Progenitor cell of endocrine pancreas (in vitro differentiated cells): ENCODE measurements around the gene GUCA1C. TPM values are rescaled to one million over a fixed set of nuclear protein-coding genes. Genes with fewer than 3 reads are reported as not detected.

Experiments used
- DNase-seq: peaks from one replicate; pipeline ENCODE4 v3.0.0; 2021; ENCODE audit warnings: low spot score; ENCODE audit not compliant: unreplicated experiment
- H3K27ac Mint-ChIP-seq: 2 replicates; pipeline ENCODE4 v1.8.0; 2021; ENCODE audit warnings: mild to moderate bottlenecking, moderate library complexity, mixed read lengths
- H3K27me3 Mint-ChIP-seq: 2 replicates; pipeline ENCODE4 v1.8.0; 2021; ENCODE audit warnings: mixed read lengths
- H3K36me3 Mint-ChIP-seq: 2 replicates; pipeline ENCODE4 v1.8.0; 2022; ENCODE audit warnings: mixed read lengths; ENCODE audit not compliant: insufficient read depth
- H3K4me1 Mint-ChIP-seq: 2 replicates; pipeline ENCODE4 v1.8.0; 2021; ENCODE audit warnings: low read depth, mixed read lengths
- H3K4me3 Mint-ChIP-seq: 2 replicates; pipeline ENCODE4 v1.8.0; 2021; ENCODE audit warnings: low read depth, mild to moderate bottlenecking, moderate library complexity, mixed read lengths
- H3K9me3 Mint-ChIP-seq: 2 replicates; pipeline ENCODE4 v1.8.0; 2021; ENCODE audit warnings: low read depth, mixed read lengths
- CTCF ChIP-seq: fragments of 200-600 bp; sonication (generic); IDR thresholded peaks from one replicate; pipeline ENCODE4 v1.5.0; 2021; ENCODE audit warnings: antibody characterized with exemption, mild to moderate bottlenecking; ENCODE audit not compliant: unreplicated experiment
- total RNA-seq: library from RNA; stranded (reverse); gene quantifications from 2 replicates; pipeline ENCODE4 v1.2.1, GENCODE V29; 2021

The GUCA1C gene
- total RNA-seq, 1 donor from 2014 or later = not detected

- no peaks in the 10 kb centered on the region for H3K36me3 Mint-ChIP-seq
Measured at GRCh38 chr3:108909799-108910198, 43.9 kb downstream of the GUCA1C start.

GRCh38 chr3:108907194-108907593 is 46.5 kb downstream of the GUCA1C start:
- Mint-ChIP-seq H3K4me3 (no peak overlapping the region), H3K36me3 (no peaks in the 10 kb centered on the region), H3K4me1 (peaks cover 8% of the 10 kb centered on the region), H3K9me3 (no peaks in the 10 kb centered on the region), H3K27ac (no peak overlapping the region), H3K27me3 (peaks cover 4% of the 10 kb centered on the region)
- no peak for DNase-seq
- TF ChIP-seq CTCF = no peak

More at GRCh38 chr3:108909799-108910198, 43.9 kb downstream of the GUCA1C start:
- Mint-ChIP-seq H3K4me1 (peaks cover 8% of the 10 kb centered on the region), H3K4me3 (no peak overlapping the region), H3K27ac (no peak overlapping the region), H3K27me3 (peaks cover 6% of the 10 kb centered on the region), H3K9me3 (no peaks in the 10 kb centered on the region)
- DNase-seq = no peak
- no peak for TF ChIP-seq CTCF

GRCh38 chr3:108899530-108899929 is 54.1 kb downstream of the GUCA1C start:
- H3K4me3 Mint-ChIP-seq = no peak overlapping the region
- TF ChIP-seq CTCF = no peak
- no peak for DNase-seq
- no peaks in the 10 kb centered on the region for H3K36me3 Mint-ChIP-seq
- no peaks in the 10 kb centered on the region for H3K4me1 Mint-ChIP-seq
- no peaks in the 10 kb centered on the region for H3K9me3 Mint-ChIP-seq
- no peaks in the 10 kb centered on the region for H3K27me3 Mint-ChIP-seq
- no peak overlapping the region for H3K27ac Mint-ChIP-seq

- no peak for TF ChIP-seq CTCF
- no peaks in the 10 kb centered on the region for H3K4me1 Mint-ChIP-seq
- H3K4me3 Mint-ChIP-seq = no peak overlapping the region
- H3K36me3 Mint-ChIP-seq = no peaks in the 10 kb centered on the region
- no peak overlapping the region for H3K27ac Mint-ChIP-seq
- no peaks in the 10 kb centered on the region for H3K9me3 Mint-ChIP-seq
- no peaks in the 10 kb centered on the region for H3K27me3 Mint-ChIP-seq
- DNase-seq = no peak
Measured at GRCh38 chr3:108897883-108898282, 55.8 kb downstream of the GUCA1C start.

GRCh38 chr3:108894981-108895380 is 58.7 kb downstream of the GUCA1C start:
- no peaks in the 10 kb centered on the region for H3K27me3 Mint-ChIP-seq
- no peaks in the 10 kb centered on the region for H3K36me3 Mint-ChIP-seq
- no peaks in the 10 kb centered on the region for H3K9me3 Mint-ChIP-seq

More at GRCh38 chr3:108894981-108895380, 58.7 kb downstream of the GUCA1C start:
- DNase-seq = no peak
- no peak overlapping the region for H3K4me3 Mint-ChIP-seq
- no peak overlapping the region for H3K27ac Mint-ChIP-seq
- H3K4me1 Mint-ChIP-seq = peaks cover 4% of the 10 kb centered on the region
- TF ChIP-seq CTCF = no peak
